ENCODE data around the gene BAZ1B. TPM values are rescaled to one million over a fixed set of nuclear protein-coding genes. Genes with fewer than 3 reads are reported as not detected.
A peak's percentile ranks its signal among the peaks of the same experiment; 100 is the strongest.
"Not testable (repeated sequence)": the region's sequence is repeated elsewhere in the genome, so short reads cannot be mapped to it uniquely, and the experiment has no call there.

BAZ1B gene
- total RNA-seq, 1 donor: 52.2 TPM

GRCh38 chr7:73423519-73424488, 98.3 kb downstream of the BAZ1B start:
- H3K27me3 ChIP-seq (ENCODE audit: insufficient read depth, low read length): peaks cover 2% of the 10 kb centered on the region
- H3K4me3 ChIP-seq (ENCODE audit: low read length): no peak overlapping the region

GRCh38 chr7:73420610-73421009, 101.5 kb downstream of the BAZ1B start:
- not testable (repeated sequence) for H3K9me3 ChIP-seq (ENCODE audit: low read depth, low read length); H3K4me3 ChIP-seq (ENCODE audit: low read length); H3K4me1 ChIP-seq (ENCODE audit: insufficient read depth, low read length); H3K27me3 ChIP-seq (ENCODE audit: insufficient read depth, low read length)

More at GRCh38 chr7:73423519-73424488, 98.3 kb downstream of the BAZ1B start:
- Histone ChIP-seq H3K9me3 (ENCODE audit: low read depth, low read length) (no peaks in the 10 kb centered on the region), H3K4me1 (ENCODE audit: insufficient read depth, low read length) (no peaks in the 10 kb centered on the region)

DNA sequence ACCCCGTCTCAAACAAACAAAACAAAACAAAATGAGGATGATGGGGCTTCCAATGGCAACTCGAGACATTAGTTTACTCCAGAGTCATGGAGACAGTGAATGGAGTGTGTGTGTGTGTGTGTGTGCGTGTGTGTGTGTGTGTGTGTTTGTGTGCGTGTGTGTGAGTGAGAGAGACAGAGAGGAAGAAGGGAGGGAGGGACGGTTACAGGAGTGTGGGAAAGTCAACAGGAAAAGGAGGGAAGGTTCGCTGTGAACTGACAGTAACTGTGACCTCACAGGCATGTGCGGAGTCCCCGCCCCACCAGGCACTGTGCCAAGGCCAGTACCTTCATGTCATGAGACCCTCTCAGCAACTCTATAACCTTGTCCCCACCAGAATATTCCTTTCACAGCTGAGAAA, 102.1 kb downstream of the BAZ1B start:
- H3K9me3 ChIP-seq (ENCODE audit: low read depth, low read length); H3K27me3 ChIP-seq (ENCODE audit: insufficient read depth, low read length); H3K4me1 ChIP-seq (ENCODE audit: insufficient read depth, low read length); H3K4me3 ChIP-seq (ENCODE audit: low read length): not testable (repeated sequence)

DNA sequence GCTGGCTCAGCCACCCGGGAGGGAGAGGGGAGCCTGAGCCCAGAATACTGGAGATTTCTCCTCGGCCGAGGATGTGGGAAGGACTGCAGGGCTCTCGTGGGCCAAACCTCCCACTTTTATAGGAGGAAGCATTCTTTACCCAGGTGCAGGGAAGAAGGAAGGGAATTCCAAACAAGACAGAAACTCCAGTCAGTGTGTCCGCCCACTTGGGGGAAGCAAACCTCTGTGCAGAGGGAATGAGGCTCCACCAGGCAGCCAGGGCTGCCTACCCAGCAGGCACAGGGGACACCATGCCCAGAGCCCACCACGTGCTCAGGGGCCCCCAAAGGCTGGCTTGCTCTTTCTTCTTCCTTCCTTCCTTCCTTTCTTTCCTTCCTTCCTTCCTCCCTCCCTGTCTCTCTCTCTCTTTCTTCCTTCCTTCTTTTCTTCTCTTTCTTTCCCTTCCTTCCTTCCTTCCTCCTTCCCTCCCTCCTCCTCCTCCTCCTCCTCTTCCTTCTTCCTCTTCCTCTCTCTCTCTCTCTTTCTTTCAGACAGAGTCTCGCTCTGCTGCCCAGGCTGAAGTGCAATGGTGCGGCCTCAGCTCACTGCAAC, 103.9 kb downstream of the BAZ1B start:
- no peaks in the 10 kb centered on the region for H3K9me3 ChIP-seq (ENCODE audit: low read depth, low read length)
- no peak overlapping the region for H3K4me3 ChIP-seq (ENCODE audit: low read length)
- H3K4me1 ChIP-seq (ENCODE audit: insufficient read depth, low read length): no peaks in the 10 kb centered on the region
- H3K27me3 ChIP-seq (ENCODE audit: insufficient read depth, low read length): no peaks in the 10 kb centered on the region

DNA sequence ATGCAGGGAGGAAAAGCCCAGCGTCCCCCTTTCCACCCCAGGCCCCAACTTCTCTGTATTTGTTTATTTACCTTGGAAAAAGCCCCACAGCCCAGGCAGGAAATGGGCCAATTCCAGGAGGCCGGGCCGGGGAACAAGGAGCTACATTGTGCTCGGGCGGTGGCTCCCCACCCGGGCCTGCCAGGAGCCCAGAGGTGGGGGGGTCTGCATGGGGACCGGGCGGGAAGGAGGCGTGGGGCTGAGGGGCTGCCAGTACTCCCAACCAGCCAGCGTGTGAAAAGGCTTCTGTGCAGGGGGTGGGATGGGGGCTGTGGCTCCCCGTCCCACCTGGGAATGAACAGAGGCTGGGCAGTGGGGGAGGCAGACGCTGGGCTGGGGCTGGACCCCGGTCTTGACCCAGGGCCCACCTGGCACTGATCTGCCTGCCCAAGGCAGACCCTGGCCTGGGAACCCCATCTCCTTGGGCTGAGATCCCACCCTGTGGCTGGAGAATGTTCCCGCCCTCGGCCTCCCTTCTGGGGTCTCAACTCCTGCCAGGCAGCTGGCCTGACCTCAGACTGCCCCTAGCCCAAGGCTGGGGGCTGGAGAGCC, 111.5 kb downstream of the BAZ1B start:
- not testable (repeated sequence) for H3K4me1 ChIP-seq (ENCODE audit: insufficient read depth, low read length); H3K4me3 ChIP-seq (ENCODE audit: low read length); H3K27me3 ChIP-seq (ENCODE audit: insufficient read depth, low read length); H3K9me3 ChIP-seq (ENCODE audit: low read depth, low read length)

DNA sequence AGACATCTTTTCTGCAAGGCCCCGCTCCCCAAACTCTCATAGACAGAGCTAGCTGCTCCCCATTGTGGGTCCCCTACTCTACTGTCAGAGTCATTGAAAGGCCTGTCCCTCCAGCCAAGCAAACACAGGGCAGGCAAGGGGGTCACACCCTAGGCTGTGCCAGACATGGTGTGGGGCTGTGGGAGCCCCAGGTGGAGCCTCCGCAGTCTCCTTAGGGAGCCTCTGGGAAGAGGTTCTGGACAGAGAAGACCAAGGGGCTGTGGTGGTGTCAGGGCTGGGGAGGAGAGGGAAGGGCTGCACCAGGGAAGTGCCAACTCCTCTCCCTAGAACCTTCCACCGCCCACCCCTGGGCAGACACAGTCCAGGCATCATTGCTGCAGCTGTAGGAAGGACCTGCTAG, 117.2 kb downstream of the BAZ1B start:
- not testable (repeated sequence) for H3K4me1 ChIP-seq (ENCODE audit: insufficient read depth, low read length); H3K4me3 ChIP-seq (ENCODE audit: low read length); H3K9me3 ChIP-seq (ENCODE audit: low read depth, low read length); H3K27me3 ChIP-seq (ENCODE audit: insufficient read depth, low read length)

- not testable (repeated sequence) for H3K9me3 ChIP-seq (ENCODE audit: low read depth, low read length); H3K27me3 ChIP-seq (ENCODE audit: insufficient read depth, low read length); H3K4me1 ChIP-seq (ENCODE audit: insufficient read depth, low read length)
- H3K4me3 ChIP-seq (ENCODE audit: low read length): peak overlapping the region; percentile 12
These were observed 122.7 kb downstream of the BAZ1B start for GRCh38 chr7:73399185-73400050.

GRCh38 chr7:73397521-73398281, 124.4 kb downstream of the BAZ1B start:
- no peak overlapping the region for H3K4me3 ChIP-seq (ENCODE audit: low read length)
- no peaks in the 10 kb centered on the region for H3K9me3 ChIP-seq (ENCODE audit: low read depth, low read length)
- no peaks in the 10 kb centered on the region for H3K4me1 ChIP-seq (ENCODE audit: insufficient read depth, low read length)
- H3K27me3 ChIP-seq (ENCODE audit: insufficient read depth, low read length): no peaks in the 10 kb centered on the region

GRCh38 chr7:73395538-73396503, 126.3 kb downstream of the BAZ1B start:
- H3K4me1 ChIP-seq (ENCODE audit: insufficient read depth, low read length): no peaks in the 10 kb centered on the region
- no peak overlapping the region for H3K4me3 ChIP-seq (ENCODE audit: low read length)
- H3K27me3 ChIP-seq (ENCODE audit: insufficient read depth, low read length): no peaks in the 10 kb centered on the region
- H3K9me3 ChIP-seq (ENCODE audit: low read depth, low read length): no peaks in the 10 kb centered on the region

- Histone ChIP-seq H3K4me1 (ENCODE audit: insufficient read depth, low read length) (no peaks in the 10 kb centered on the region), H3K4me3 (ENCODE audit: low read length) (no peak overlapping the region), H3K9me3 (ENCODE audit: low read depth, low read length) (no peaks in the 10 kb centered on the region), H3K27me3 (ENCODE audit: insufficient read depth, low read length) (no peaks in the 10 kb centered on the region)
These were observed 127.7 kb downstream of the BAZ1B start for GRCh38 chr7:73394422-73394821.

DNA sequence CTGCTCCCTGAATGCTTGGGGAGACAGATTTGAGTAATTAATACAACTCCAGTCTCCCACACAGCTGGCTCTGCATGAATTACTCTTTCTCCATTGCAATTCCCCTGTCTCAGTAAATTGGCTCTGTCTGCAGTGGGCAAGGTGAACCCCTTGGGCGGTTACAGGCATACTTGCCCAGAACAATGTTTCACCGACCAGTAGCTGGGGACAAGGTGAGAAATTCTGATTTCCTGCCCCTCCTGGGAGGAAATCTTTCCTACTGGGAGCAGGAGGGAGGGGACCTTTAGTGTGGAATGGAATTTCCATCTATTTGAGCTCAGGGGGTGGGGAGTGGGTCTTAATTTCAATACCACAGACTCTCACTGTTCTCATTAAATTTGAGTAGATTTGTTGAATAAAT, 130.7 kb downstream of the BAZ1B start:
- Histone ChIP-seq H3K9me3 (ENCODE audit: low read depth, low read length) (peaks cover 11% of the 10 kb centered on the region), H3K4me3 (ENCODE audit: low read length) (no peak overlapping the region)

More for the DNA sequence above, 130.7 kb downstream of the BAZ1B start:
- no peaks in the 10 kb centered on the region for H3K4me1 ChIP-seq (ENCODE audit: insufficient read depth, low read length)
- H3K27me3 ChIP-seq (ENCODE audit: insufficient read depth, low read length): no peaks in the 10 kb centered on the region

All from mononuclear cell (primary cell).